ENCODE measurements around the gene ENPP1.

The ENPP1 gene

DNA sequence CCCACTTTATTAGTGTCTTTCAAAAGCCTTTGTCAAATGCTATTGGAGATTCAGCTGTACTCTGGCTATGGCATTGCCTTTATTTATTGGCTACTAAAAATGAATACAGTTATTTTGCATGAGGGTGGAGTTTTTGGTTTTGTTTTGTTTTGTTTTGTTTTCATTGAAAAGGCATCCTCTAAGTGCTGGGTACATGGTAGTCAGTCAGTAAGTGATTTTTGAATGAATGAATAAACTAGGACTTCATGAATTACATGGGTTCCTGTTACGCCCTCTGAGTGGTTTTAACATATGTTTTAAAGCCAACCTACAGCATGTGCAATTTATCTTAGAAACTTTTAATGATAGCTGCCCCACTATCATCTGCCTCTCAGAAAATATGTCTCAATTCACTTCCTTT is 38.9 kb upstream of the ENPP1 start:
- H3K9me3 ChIP-seq (ENCODE audit: control insufficient read depth, low read length): no peaks in the 10 kb centered on the region
- no peak overlapping the region for H3K27ac ChIP-seq (ENCODE audit: insufficient read depth, low read length, poor library complexity, severe bottlenecking)
- H3K4me3 ChIP-seq (ENCODE audit: insufficient read depth, low read depth, low read length, poor library complexity, severe bottlenecking): no peak overlapping the region
- no peaks in the 10 kb centered on the region for H3K4me1 ChIP-seq (ENCODE audit: control insufficient read depth, insufficient read depth, low read length, poor library complexity, severe bottlenecking)
- no peak for DNase-seq
- H3K27me3 ChIP-seq (replicated peaks; ENCODE audit: control insufficient read depth, insufficient read depth, low read length, poor library complexity, severe bottlenecking): no peaks in the 10 kb centered on the region
- H3K36me3 ChIP-seq (ENCODE audit: control insufficient read depth, insufficient read depth, low read length): no peaks in the 10 kb centered on the region

DNA sequence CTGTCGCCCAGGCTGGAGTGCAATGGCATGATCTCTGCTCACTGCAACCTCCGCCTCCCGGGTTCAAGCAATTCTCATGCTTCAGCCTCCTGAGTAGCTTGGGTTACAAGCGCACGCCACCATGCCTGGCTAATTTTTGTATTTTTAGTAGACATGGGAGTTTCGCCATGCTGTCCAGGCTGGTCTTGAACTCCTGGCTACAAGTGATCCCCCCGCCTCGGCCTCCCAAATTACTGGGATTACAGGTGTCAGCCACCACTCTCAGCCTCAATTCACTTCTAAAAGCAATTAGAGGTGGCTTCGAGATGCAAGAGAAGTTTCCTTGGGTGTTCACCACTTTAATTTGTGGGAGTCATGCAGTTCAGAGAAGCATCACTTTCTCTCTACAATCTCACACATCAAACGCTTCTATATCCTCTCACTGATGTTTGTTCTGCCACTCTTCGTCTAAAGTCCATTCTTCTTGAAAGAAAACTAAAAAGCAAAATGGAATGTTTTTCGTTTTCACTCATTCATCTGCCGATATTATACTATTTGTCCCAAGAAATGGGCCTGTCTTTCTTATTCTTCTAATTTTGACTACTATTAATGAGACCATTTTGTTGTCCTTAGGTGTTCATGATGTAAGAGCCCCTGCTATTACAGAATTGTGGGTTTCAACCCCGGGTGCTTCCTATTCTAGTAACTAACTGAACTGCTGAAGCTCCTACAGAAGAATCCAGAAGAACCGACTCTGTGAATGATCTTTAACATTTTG is 38.3 kb upstream of the ENPP1 start:
- no peak overlapping the region for H3K4me3 ChIP-seq (ENCODE audit: insufficient read depth, low read depth, low read length, poor library complexity, severe bottlenecking)
- no peaks in the 10 kb centered on the region for H3K27me3 ChIP-seq (replicated peaks; ENCODE audit: control insufficient read depth, insufficient read depth, low read length, poor library complexity, severe bottlenecking)
- no peaks in the 10 kb centered on the region for H3K4me1 ChIP-seq (ENCODE audit: control insufficient read depth, insufficient read depth, low read length, poor library complexity, severe bottlenecking)
- H3K9me3 ChIP-seq (ENCODE audit: control insufficient read depth, low read length): no peaks in the 10 kb centered on the region
- H3K36me3 ChIP-seq (ENCODE audit: control insufficient read depth, insufficient read depth, low read length): no peaks in the 10 kb centered on the region
- H3K27ac ChIP-seq (ENCODE audit: insufficient read depth, low read length, poor library complexity, severe bottlenecking): no peak overlapping the region
- no peak for DNase-seq

- Histone ChIP-seq H3K27ac (ENCODE audit: insufficient read depth, low read length, poor library complexity, severe bottlenecking) (no peak overlapping the region), H3K36me3 (ENCODE audit: control insufficient read depth, insufficient read depth, low read length) (no peaks in the 10 kb centered on the region), H3K4me3 (ENCODE audit: insufficient read depth, low read depth, low read length, poor library complexity, severe bottlenecking) (no peak overlapping the region), H3K27me3 (replicated peaks; ENCODE audit: control insufficient read depth, insufficient read depth, low read length, poor library complexity, severe bottlenecking) (no peaks in the 10 kb centered on the region), H3K9me3 (ENCODE audit: control insufficient read depth, low read length) (no peaks in the 10 kb centered on the region), H3K4me1 (ENCODE audit: control insufficient read depth, insufficient read depth, low read length, poor library complexity, severe bottlenecking) (no peaks in the 10 kb centered on the region)
- DNase-seq: no peak
Observed at GRCh38 chr6:131770776-131771175, 37.0 kb upstream of the ENPP1 start.

- H3K4me1 ChIP-seq (ENCODE audit: control insufficient read depth, insufficient read depth, low read length, poor library complexity, severe bottlenecking): no peaks in the 10 kb centered on the region
- H3K4me3 ChIP-seq (ENCODE audit: insufficient read depth, low read depth, low read length, poor library complexity, severe bottlenecking): no peak overlapping the region
- no peak overlapping the region for H3K27ac ChIP-seq (ENCODE audit: insufficient read depth, low read length, poor library complexity, severe bottlenecking)
- no peaks in the 10 kb centered on the region for H3K27me3 ChIP-seq (replicated peaks; ENCODE audit: control insufficient read depth, insufficient read depth, low read length, poor library complexity, severe bottlenecking)
- DNase-seq: no peak
- H3K36me3 ChIP-seq (ENCODE audit: control insufficient read depth, insufficient read depth, low read length): no peaks in the 10 kb centered on the region
- no peaks in the 10 kb centered on the region for H3K9me3 ChIP-seq (ENCODE audit: control insufficient read depth, low read length)
Observed at GRCh38 chr6:131773284-131773950, 34.4 kb upstream of the ENPP1 start.

DNA sequence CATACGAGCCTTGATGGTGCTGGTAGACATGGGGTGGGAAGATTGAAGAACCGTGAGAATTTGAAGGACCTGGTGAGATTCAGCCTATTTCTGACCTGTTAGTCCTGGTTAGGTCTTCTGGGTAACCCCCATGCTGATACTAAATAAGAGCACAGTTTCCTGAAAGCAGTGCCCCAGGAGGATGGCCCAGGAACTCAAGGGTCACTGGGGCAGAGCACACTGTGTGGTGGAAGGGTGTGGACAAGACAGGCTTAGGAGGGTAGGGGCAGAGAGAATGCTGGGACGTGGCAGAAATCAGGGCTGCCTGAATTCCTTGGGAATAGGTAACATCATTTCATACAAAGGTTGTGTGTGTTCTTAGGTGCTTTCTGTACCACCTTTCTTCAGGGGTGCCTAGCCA is 31.9 kb upstream of the ENPP1 start:
- no peaks in the 10 kb centered on the region for H3K27me3 ChIP-seq (replicated peaks; ENCODE audit: control insufficient read depth, insufficient read depth, low read length, poor library complexity, severe bottlenecking)
- no peaks in the 10 kb centered on the region for H3K4me1 ChIP-seq (ENCODE audit: control insufficient read depth, insufficient read depth, low read length, poor library complexity, severe bottlenecking)
- no peaks in the 10 kb centered on the region for H3K9me3 ChIP-seq (ENCODE audit: control insufficient read depth, low read length)
- no peaks in the 10 kb centered on the region for H3K36me3 ChIP-seq (ENCODE audit: control insufficient read depth, insufficient read depth, low read length)
- no peak for DNase-seq
- H3K27ac ChIP-seq (ENCODE audit: insufficient read depth, low read length, poor library complexity, severe bottlenecking): no peak overlapping the region
- no peak overlapping the region for H3K4me3 ChIP-seq (ENCODE audit: insufficient read depth, low read depth, low read length, poor library complexity, severe bottlenecking)

GRCh38 chr6:131776985-131777384 is 30.8 kb upstream of the ENPP1 start:
- H3K4me3 ChIP-seq (ENCODE audit: insufficient read depth, low read depth, low read length, poor library complexity, severe bottlenecking): no peak overlapping the region
- no peaks in the 10 kb centered on the region for H3K4me1 ChIP-seq (ENCODE audit: control insufficient read depth, insufficient read depth, low read length, poor library complexity, severe bottlenecking)
- no peak for DNase-seq
- no peaks in the 10 kb centered on the region for H3K36me3 ChIP-seq (ENCODE audit: control insufficient read depth, insufficient read depth, low read length)
- H3K27me3 ChIP-seq (replicated peaks; ENCODE audit: control insufficient read depth, insufficient read depth, low read length, poor library complexity, severe bottlenecking): no peaks in the 10 kb centered on the region
- H3K27ac ChIP-seq (ENCODE audit: insufficient read depth, low read length, poor library complexity, severe bottlenecking): no peak overlapping the region
- H3K9me3 ChIP-seq (ENCODE audit: control insufficient read depth, low read length): no peaks in the 10 kb centered on the region

DNA sequence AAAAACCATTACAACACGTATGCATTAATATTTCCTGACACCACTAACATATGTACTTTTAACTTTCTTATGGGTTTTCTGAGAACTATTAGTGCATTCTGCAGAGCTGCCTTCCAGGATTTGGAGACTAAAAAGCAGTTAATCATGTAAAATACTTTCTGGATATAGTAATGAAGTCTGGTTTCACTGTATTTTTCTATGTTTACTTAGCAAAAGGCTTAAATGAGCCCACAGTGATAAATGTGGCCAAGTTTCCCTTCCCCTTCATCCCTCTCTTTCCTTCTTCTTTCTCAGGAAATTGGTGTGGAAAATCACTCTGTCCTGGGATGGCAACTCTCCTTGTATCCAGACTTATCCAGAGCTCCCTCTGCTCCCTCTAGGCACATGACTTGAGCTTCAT is 29.7 kb upstream of the ENPP1 start:
- Histone ChIP-seq H3K27me3 (replicated peaks; ENCODE audit: control insufficient read depth, insufficient read depth, low read length, poor library complexity, severe bottlenecking) (no peaks in the 10 kb centered on the region), H3K36me3 (ENCODE audit: control insufficient read depth, insufficient read depth, low read length) (no peaks in the 10 kb centered on the region), H3K4me3 (ENCODE audit: insufficient read depth, low read depth, low read length, poor library complexity, severe bottlenecking) (no peak overlapping the region), H3K9me3 (ENCODE audit: control insufficient read depth, low read length) (no peaks in the 10 kb centered on the region), H3K4me1 (ENCODE audit: control insufficient read depth, insufficient read depth, low read length, poor library complexity, severe bottlenecking) (no peaks in the 10 kb centered on the region), H3K27ac (ENCODE audit: insufficient read depth, low read length, poor library complexity, severe bottlenecking) (no peak overlapping the region)
- no peak for DNase-seq

DNA sequence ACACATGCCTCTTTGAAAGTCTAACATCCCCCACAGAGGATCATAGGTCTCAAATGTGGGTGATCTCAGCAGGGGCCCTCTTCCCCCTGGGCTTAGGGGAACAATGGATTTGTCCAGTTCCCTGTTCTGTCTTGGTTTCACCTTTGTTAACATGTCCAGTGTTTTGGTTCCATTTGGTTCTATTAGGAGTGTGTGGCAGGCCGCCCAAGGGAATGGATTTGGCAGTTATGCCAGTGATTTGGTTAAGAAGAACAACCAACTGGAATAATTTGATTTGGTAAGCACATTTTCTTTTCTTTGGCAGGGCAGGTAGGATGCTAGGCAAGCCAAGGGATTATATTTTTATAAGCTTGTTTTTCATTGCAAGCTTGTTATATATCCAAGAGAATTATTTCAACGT is 28.5 kb upstream of the ENPP1 start:
- no peak for DNase-seq
- Histone ChIP-seq H3K9me3 (ENCODE audit: control insufficient read depth, low read length) (no peaks in the 10 kb centered on the region), H3K4me3 (ENCODE audit: insufficient read depth, low read depth, low read length, poor library complexity, severe bottlenecking) (no peak overlapping the region), H3K4me1 (ENCODE audit: control insufficient read depth, insufficient read depth, low read length, poor library complexity, severe bottlenecking) (no peaks in the 10 kb centered on the region), H3K36me3 (ENCODE audit: control insufficient read depth, insufficient read depth, low read length) (no peaks in the 10 kb centered on the region), H3K27me3 (replicated peaks; ENCODE audit: control insufficient read depth, insufficient read depth, low read length, poor library complexity, severe bottlenecking) (no peaks in the 10 kb centered on the region), H3K27ac (ENCODE audit: insufficient read depth, low read length, poor library complexity, severe bottlenecking) (no peak overlapping the region)

DNA sequence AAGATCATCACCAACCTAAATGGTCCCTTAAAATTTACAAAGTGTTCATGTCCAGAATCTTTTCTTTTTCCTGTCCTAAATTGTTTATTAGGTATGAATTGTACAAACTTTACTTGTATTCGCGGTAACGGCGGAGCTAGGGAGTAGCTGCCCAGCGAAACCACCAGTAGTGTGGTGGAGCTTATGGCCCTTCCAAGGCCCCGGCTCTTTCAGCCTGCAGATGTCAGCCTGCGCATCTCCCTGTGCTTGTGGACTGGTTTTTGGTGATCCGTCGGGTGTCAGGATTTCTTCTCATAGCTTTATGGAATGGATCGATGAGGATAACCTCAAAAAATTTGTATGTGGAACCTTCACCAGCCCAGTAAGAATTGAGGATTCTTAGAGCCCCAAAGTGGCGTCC is 27.2 kb upstream of the ENPP1 start:
- DNase-seq: no peak
- H3K4me3 ChIP-seq (ENCODE audit: insufficient read depth, low read depth, low read length, poor library complexity, severe bottlenecking): no peak overlapping the region
- no peak overlapping the region for H3K27ac ChIP-seq (ENCODE audit: insufficient read depth, low read length, poor library complexity, severe bottlenecking)
- H3K36me3 ChIP-seq (ENCODE audit: control insufficient read depth, insufficient read depth, low read length): no peaks in the 10 kb centered on the region
- H3K9me3 ChIP-seq (ENCODE audit: control insufficient read depth, low read length): no peaks in the 10 kb centered on the region
- no peaks in the 10 kb centered on the region for H3K27me3 ChIP-seq (replicated peaks; ENCODE audit: control insufficient read depth, insufficient read depth, low read length, poor library complexity, severe bottlenecking)
- H3K4me1 ChIP-seq (ENCODE audit: control insufficient read depth, insufficient read depth, low read length, poor library complexity, severe bottlenecking): no peaks in the 10 kb centered on the region

GRCh38 chr6:131781687-131782086 is 26.1 kb upstream of the ENPP1 start:
- H3K27ac ChIP-seq (ENCODE audit: insufficient read depth, low read length, poor library complexity, severe bottlenecking): no peak overlapping the region
- H3K36me3 ChIP-seq (ENCODE audit: control insufficient read depth, insufficient read depth, low read length): no peaks in the 10 kb centered on the region
- no peak overlapping the region for H3K4me3 ChIP-seq (ENCODE audit: insufficient read depth, low read depth, low read length, poor library complexity, severe bottlenecking)
- DNase-seq: no peak
- H3K9me3 ChIP-seq (ENCODE audit: control insufficient read depth, low read length): no peaks in the 10 kb centered on the region
- no peaks in the 10 kb centered on the region for H3K4me1 ChIP-seq (ENCODE audit: control insufficient read depth, insufficient read depth, low read length, poor library complexity, severe bottlenecking)
- no peaks in the 10 kb centered on the region for H3K27me3 ChIP-seq (replicated peaks; ENCODE audit: control insufficient read depth, insufficient read depth, low read length, poor library complexity, severe bottlenecking)

All from effector memory CD4-positive, alpha-beta T cell (primary cell).